MCF 10A (cell line): ENCODE data around the gene HEATR1. TPM values are rescaled to one million over a fixed set of nuclear protein-coding genes. Genes with fewer than 3 reads are reported as not detected.

Source experiments
- BruUV-seq: library from RNA; stranded (reverse); fragments of 400-500 nt; replicated peaks from 2 replicates; lab custom pipeline; 2021; lab: Mats Ljungman, UMichigan
- CTCF ChIA-PET: fragments of 300-600 bp; sonication (Branson Sonifier 250); formaldehyde crosslinking; extraction: SDS; loops from one replicate; lab custom pipeline; 2021; ENCODE audit warnings: antibody characterized with exemption, inconsistent platforms; lab: Yijun Ruan, JAX
- POLR2A ChIA-PET: fragments of 300-600, 350-650 bp; sonication (Branson Sonifier 250); formaldehyde crosslinking; extraction: SDS; loops from one replicate; lab custom pipeline; 2020; ENCODE audit warnings: antibody characterized with exemption, inconsistent platforms; lab: Yijun Ruan, JAX
- DNase-seq: peaks from one replicate; pipeline ENCODE4 v3.0.0-alpha.2; 2018; ENCODE audit not compliant: unreplicated experiment
- H3K27ac Mint-ChIP-seq: one replicate; pipeline ENCODE4 v1.8.0; 2022; ENCODE audit warnings: mild to moderate bottlenecking, low read depth, mixed read lengths; ENCODE audit not compliant: unreplicated experiment
- H3K27me3 Mint-ChIP-seq: one replicate; pipeline ENCODE4 v1.8.0; 2022; ENCODE audit warnings: mixed read lengths; ENCODE audit not compliant: insufficient read depth, unreplicated experiment
- H3K36me3 Mint-ChIP-seq: one replicate; pipeline ENCODE4 v1.8.0; 2022; ENCODE audit warnings: mild to moderate bottlenecking, moderate library complexity, mixed read lengths; ENCODE audit not compliant: insufficient read depth, unreplicated experiment
- H3K4me1 Mint-ChIP-seq: one replicate; pipeline ENCODE4 v1.8.0; 2022; ENCODE audit warnings: mixed read lengths; ENCODE audit not compliant: insufficient read depth, unreplicated experiment
- H3K4me3 Mint-ChIP-seq: one replicate; pipeline ENCODE4 v1.8.0; 2022; ENCODE audit warnings: mild to moderate bottlenecking, moderate library complexity, mixed read lengths; ENCODE audit not compliant: unreplicated experiment
- H3K9me3 Mint-ChIP-seq: one replicate; pipeline ENCODE4 v1.8.0; 2022; ENCODE audit warnings: mixed read lengths; ENCODE audit not compliant: unreplicated experiment
- CTCF ChIP-seq: fragments of 200-600 bp; IDR thresholded peaks from one replicate; pipeline ENCODE4 v1.8.0; 2022; ENCODE audit warnings: antibody characterized with exemption, mild to moderate bottlenecking; ENCODE audit not compliant: unreplicated experiment
- intact Hi-C: fragments of 100-400 bp; cut with micrococcal nuclease; formaldehyde crosslinking; loops from 2 replicates; pipeline ENCODE4 v1.14.1; 2022
- total RNA-seq: library from RNA; stranded (reverse); gene quantifications from 2 replicates; pipeline ENCODE4 v1.2.3, GENCODE V29; 2022

The HEATR1 gene
- total RNA-seq, 1 experiment from 2014 or later: 128 TPM

DNA sequence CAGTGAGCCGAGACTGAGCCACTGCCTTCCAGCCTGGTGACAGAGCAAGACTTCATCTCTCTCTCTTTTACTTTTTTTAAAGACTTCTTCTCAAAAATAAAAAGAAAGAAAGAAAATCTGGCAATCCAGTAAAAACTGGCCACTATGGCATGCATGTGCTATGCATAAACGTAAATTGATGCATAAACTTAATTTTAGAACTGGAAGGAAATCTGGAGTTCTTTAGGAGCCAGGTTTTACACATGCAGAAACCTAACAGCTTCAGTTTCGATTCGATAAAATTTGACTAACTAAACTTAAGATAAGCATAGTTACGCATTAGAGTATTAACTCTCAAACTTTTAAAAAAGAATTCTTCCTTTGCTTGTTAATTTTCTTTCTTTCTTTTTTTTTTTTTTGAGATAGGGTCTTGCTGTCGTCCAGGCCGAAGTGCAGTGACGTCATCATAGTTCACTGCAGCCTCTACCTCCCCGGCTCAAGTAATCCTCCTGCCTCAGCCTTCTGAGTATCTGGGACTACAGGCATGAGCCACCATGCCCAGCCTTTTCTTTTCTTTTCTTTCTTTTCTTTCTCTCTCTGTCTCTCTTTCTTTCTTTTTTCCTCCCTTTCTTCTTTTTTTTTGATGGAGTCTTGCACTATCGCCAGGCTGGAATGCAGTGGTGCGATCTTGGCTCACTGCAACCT lies 92.4 kb downstream of the HEATR1 start:
- H3K36me3 Mint-ChIP-seq: no peaks in the 10 kb centered on the region
- H3K4me1 Mint-ChIP-seq: peaks cover 13% of the 10 kb centered on the region
- H3K27me3 Mint-ChIP-seq: no peaks in the 10 kb centered on the region
- intact Hi-C loops: no loop called here
- ChIA-PET CTCF (interaction anchor here (0.7 to 1.2 kb wide), 3 partner anchors 400 to 1199 kb away, joined by 4 to 6 read pairs (median 5); no protein-coding TSS in a partner anchor), POLR2A (interaction anchor here (0.8 kb wide), 1 partner anchor 13 kb away, joined by 5 read pairs; no protein-coding TSS in a partner anchor)
- BruUV-seq: no TSS peak
- H3K27ac Mint-ChIP-seq: no peak overlapping the region
- no peak for TF ChIP-seq CTCF
- H3K4me3 Mint-ChIP-seq: no peak overlapping the region
- no peaks in the 10 kb centered on the region for H3K9me3 Mint-ChIP-seq
- DNase-seq: no peak

- Mint-ChIP-seq H3K36me3 (no peaks in the 10 kb centered on the region), H3K27me3 (no peaks in the 10 kb centered on the region), H3K27ac (no peak overlapping the region), H3K4me1 (peaks cover 5% of the 10 kb centered on the region), H3K4me3 (no peak overlapping the region), H3K9me3 (no peaks in the 10 kb centered on the region)
- no TSS peak for BruUV-seq
- TF ChIP-seq CTCF: no peak
- no peak for DNase-seq
- POLR2A ChIA-PET: interaction anchor here (0.8 to 1.7 kb wide), 2 partner anchors 14 to 15 kb away, joined by 4 to 5 read pairs; no protein-coding TSS in a partner anchor
- CTCF ChIA-PET: interaction anchor here (0.6 to 1.3 kb wide), 5 partner anchors 19 to 1154 kb away, joined by 3 to 6 read pairs (median 5); no protein-coding TSS in a partner anchor
- intact Hi-C loops: no loop called here
Observed at GRCh38 chr1:236509647-236510401, 94.5 kb downstream of the HEATR1 start.

DNA sequence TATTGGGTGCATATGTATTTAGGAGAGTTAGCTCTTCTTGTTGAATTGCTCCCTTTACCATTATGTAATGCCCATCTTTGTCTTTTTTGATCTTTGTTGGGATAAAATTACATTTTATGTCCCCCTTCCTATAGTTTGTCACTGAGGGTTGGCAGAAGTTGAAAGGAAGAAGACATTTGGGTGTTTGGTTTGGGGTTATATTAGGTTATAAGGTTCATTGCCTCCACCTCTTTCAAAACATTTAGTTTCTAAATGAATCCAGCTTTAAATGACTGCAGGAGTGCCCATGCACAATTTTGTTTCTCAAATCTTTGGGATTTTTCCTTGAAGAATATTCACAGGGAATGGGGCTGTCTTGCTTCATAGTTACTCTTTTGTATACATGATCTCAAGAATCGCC lies 95.1 kb downstream of the HEATR1 start:
- no peak overlapping the region for H3K27ac Mint-ChIP-seq
- no peak for DNase-seq
- ChIA-PET CTCF (interaction anchor here (0.6 to 1.3 kb wide), 4 partner anchors 18 to 538 kb away, joined by 3 to 6 read pairs (median 4); no protein-coding TSS in a partner anchor), POLR2A (interaction anchor here (0.8 to 2.7 kb wide), 3 partner anchors 8 to 23 kb away, joined by 3 to 16 read pairs (median 4); no protein-coding TSS in a partner anchor)
- H3K27me3 Mint-ChIP-seq: no peaks in the 10 kb centered on the region
- no TSS peak for BruUV-seq
- H3K4me3 Mint-ChIP-seq: no peak overlapping the region
- no peak for TF ChIP-seq CTCF
- H3K9me3 Mint-ChIP-seq: no peaks in the 10 kb centered on the region
- peaks cover 5% of the 10 kb centered on the region for H3K4me1 Mint-ChIP-seq
- intact Hi-C loops: no loop called here
- H3K36me3 Mint-ChIP-seq: no peaks in the 10 kb centered on the region

- no peak for TF ChIP-seq CTCF
- intact Hi-C loops: no loop called here
- H3K4me1 Mint-ChIP-seq: peaks cover 5% of the 10 kb centered on the region
- H3K36me3 Mint-ChIP-seq: no peaks in the 10 kb centered on the region
- ChIA-PET POLR2A (interaction anchor here (0.8 to 2.7 kb wide), 3 partner anchors 8 to 23 kb away, joined by 3 to 16 read pairs (median 4); no protein-coding TSS in a partner anchor), CTCF (interaction anchor here (0.9 to 2.1 kb wide), 5 partner anchors 18 to 537 kb away, joined by 3 to 8 read pairs (median 3); no protein-coding TSS in a partner anchor)
- H3K9me3 Mint-ChIP-seq: no peaks in the 10 kb centered on the region
- no TSS peak for BruUV-seq
- no peak overlapping the region for H3K4me3 Mint-ChIP-seq
- no peak overlapping the region for H3K27ac Mint-ChIP-seq
- no peaks in the 10 kb centered on the region for H3K27me3 Mint-ChIP-seq
- no peak for DNase-seq
Observed at GRCh38 chr1:236508593-236509027, 95.7 kb downstream of the HEATR1 start.
